Measurements from ENCODE around the gene DUSP10. TPM values are rescaled to one million over a fixed set of nuclear protein-coding genes. Genes with fewer than 3 reads are reported as not detected.

Gene DUSP10
- total and polyA plus RNA-seq, 5 experiments from 2014 or later, result 1.4 to 4.4 (median 2.7) TPM

GRCh38 chr1:221725735-221726672 is 15.9 kb downstream of the DUSP10 start:
- POLR2A ChIA-PET, result interaction anchor here (0.7 to 2.5 kb wide), 2 partner anchors 16 to 17 kb away, joined by 5 to 10 read pairs; partner anchors contain the start of gene DUSP10

GRCh38 chr1:221724931-221725605 is 16.8 kb downstream of the DUSP10 start:
- Mint-ChIP-seq H3K36me3 (peaks cover 0 to 19% (median 18%) of the 10 kb centered on the region in 3 donors), H3K27me3 (no peaks in the 10 kb centered on the region), H3K4me3 (peak overlapping the region in 2 of 10 donors; percentile 0 to 26), H3K9me3 (peaks cover 0 to 14% (median 4%) of the 10 kb centered on the region in 9 donors), H3K27ac (peak overlapping the region in 3 of 10 donors; percentile 10 to 84 (median 53)), H3K4me1 (peaks cover 14 to 72% (median 53%) of the 10 kb centered on the region in 4 donors)
- DNase-seq, result no peak
- POLR2A ChIA-PET, result interaction anchor here (0.7 to 2.5 kb wide), 2 partner anchors 17 kb away, joined by 5 to 10 read pairs; partner anchors contain the start of gene DUSP10
- no peak for ATAC-seq

More at GRCh38 chr1:221725735-221726672, 15.9 kb downstream of the DUSP10 start:
- Mint-ChIP-seq H3K27ac (peak overlapping the region; percentile 0 to 84 (median 34)), H3K4me1 (peaks cover 14 to 75% (median 55%) of the 10 kb centered on the region in 4 donors), H3K27me3 (no peaks in the 10 kb centered on the region), H3K36me3 (peaks cover 0 to 19% (median 18%) of the 10 kb centered on the region in 3 donors), H3K4me3 (peak overlapping the region in 8 of 10 donors; percentile 28 to 73 (median 50)), H3K9me3 (peaks cover 0 to 14% (median 4%) of the 10 kb centered on the region in 9 donors)
- DNase-seq (peak in 2 of 10 donors; percentile 28 to 30), ATAC-seq (peak; percentile 69 to 78)

GRCh38 chr1:221723848-221724236 is 18.0 kb downstream of the DUSP10 start:
- no peak for ATAC-seq
- H3K27me3 Mint-ChIP-seq, result no peaks in the 10 kb centered on the region
- peaks cover 0 to 14% (median 4%) of the 10 kb centered on the region in 9 donors for H3K9me3 Mint-ChIP-seq
- DNase-seq, result no peak
- POLR2A ChIA-PET, result no interaction called here
- peak overlapping the region in 1 of 10 donors; percentile 43 for H3K27ac Mint-ChIP-seq
- H3K36me3 Mint-ChIP-seq, result peaks cover 0 to 19% (median 18%) of the 10 kb centered on the region in 3 donors
- H3K4me3 Mint-ChIP-seq, result no peak overlapping the region
- peaks cover 14 to 67% (median 48%) of the 10 kb centered on the region in 4 donors for H3K4me1 Mint-ChIP-seq

DNA sequence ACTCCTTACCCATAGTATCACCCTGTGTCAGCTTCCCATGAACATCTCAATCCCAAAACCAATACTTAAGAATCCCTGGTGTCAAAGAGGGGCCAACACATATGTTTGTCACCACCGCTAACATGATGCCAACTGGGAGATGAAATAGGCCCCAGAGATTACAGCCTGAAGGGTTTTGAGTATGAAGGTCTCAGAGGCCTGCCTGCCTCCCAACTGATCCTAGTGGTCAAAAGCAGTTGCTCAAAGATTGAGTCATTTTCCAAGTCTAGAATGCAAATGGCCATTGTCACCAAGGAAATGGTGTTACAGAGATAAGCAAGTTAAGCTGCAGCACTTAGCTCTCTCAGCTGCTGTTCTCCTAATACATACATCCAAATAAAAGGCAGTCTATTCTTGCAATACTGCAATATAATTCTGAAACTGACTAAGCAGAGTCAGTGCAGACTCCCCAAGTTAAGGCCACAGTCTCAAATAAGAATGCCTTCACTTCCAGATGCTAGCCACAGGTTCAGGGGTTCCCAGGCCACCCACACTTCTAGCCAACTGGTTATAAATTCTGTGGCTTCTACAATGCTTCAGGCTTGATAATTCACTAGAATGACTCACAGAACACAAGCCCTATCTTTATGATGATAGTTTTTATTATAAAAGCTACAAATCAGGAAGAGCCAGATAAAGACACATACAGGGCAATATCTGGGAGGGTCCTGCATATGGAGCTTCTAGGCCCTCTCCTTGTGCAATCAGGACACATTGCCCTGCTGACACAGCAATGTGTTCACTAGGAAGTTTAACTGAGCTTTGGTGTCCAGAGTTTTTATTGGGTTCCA is 18.7 kb downstream of the DUSP10 start:
- peaks cover 0 to 19% (median 18%) of the 10 kb centered on the region in 3 donors for H3K36me3 Mint-ChIP-seq
- peaks cover 0 to 14% (median 4%) of the 10 kb centered on the region in 9 donors for H3K9me3 Mint-ChIP-seq
- H3K27me3 Mint-ChIP-seq, result no peaks in the 10 kb centered on the region
- H3K27ac Mint-ChIP-seq, result no peak overlapping the region
- POLR2A ChIA-PET, result interaction anchor here (0.8 kb wide), 1 partner anchor 14 kb away, joined by 3 read pairs; no protein-coding TSS in a partner anchor
- ATAC-seq (no peak), DNase-seq (no peak)
- peaks cover 15 to 67% (median 45%) of the 10 kb centered on the region in 4 donors for H3K4me1 Mint-ChIP-seq
- H3K4me3 Mint-ChIP-seq, result no peak overlapping the region

DNA sequence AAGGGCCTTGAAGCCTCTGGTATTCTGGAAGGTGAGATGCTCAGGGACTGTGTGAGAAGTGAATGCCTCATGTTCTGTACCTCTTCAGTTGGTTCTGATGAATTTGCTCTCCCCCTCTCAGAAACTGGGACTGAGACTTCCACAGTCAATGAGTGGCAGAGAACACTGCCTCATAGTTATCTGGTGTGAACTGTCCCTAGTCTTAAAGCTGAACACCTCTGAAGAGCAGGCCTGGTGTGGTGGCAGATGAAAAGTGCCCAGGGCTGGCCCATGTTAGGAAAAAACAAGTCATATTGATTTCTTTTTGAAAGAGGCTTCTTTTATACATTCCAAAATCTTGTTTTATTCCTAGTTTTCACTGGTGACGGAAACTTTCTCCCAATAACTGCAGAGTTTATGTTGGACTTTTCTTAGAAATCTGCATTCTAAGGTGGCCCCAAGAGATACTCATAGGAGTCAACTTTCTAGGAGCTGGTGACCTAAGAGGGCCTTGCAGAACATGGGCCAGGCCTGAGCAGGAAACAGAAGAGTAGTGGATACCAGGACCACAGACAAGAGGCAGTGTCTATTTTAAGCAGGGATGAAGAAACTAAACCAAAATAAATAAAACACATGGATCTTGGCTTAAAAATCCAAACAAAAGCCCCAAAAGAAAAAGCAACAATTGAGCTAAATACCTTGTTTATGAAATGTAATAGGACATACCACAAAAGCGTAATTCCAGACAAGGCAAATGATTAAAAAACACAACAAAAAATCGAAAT is 19.5 kb downstream of the DUSP10 start:
- POLR2A ChIA-PET, result interaction anchor here (0.8 to 1.6 kb wide), 2 partner anchors 15 to 19 kb away, joined by 3 to 7 read pairs; partner anchors contain the start of gene DUSP10
- DNase-seq, result no peak
- peaks cover 0 to 19% (median 18%) of the 10 kb centered on the region in 3 donors for H3K36me3 Mint-ChIP-seq
- no peaks in the 10 kb centered on the region for H3K27me3 Mint-ChIP-seq
- peaks cover 12 to 65% (median 41%) of the 10 kb centered on the region in 4 donors for H3K4me1 Mint-ChIP-seq
- ATAC-seq, result no peak
- H3K9me3 Mint-ChIP-seq, result peaks cover 0 to 14% (median 4%) of the 10 kb centered on the region in 9 donors
- no peak overlapping the region for H3K4me3 Mint-ChIP-seq
- peak overlapping the region in 5 of 10 donors; percentile 8 to 79 (median 27) for H3K27ac Mint-ChIP-seq

GRCh38 chr1:221720545-221720944 is 21.3 kb downstream of the DUSP10 start:
- H3K27me3 Mint-ChIP-seq, result peaks cover 0 to 19% (median 3%) of the 10 kb centered on the region in 5 donors
- H3K36me3 Mint-ChIP-seq, result peaks cover 0 to 21% (median 18%) of the 10 kb centered on the region in 3 donors
- H3K9me3 Mint-ChIP-seq, result peaks cover 0 to 14% (median 4%) of the 10 kb centered on the region in 9 donors
- ATAC-seq, result no peak
- H3K27ac Mint-ChIP-seq, result no peak overlapping the region
- no peak overlapping the region for H3K4me3 Mint-ChIP-seq
- no peak for DNase-seq
- POLR2A ChIA-PET, result interaction anchor here (1.0 to 1.6 kb wide), 2 partner anchors 9 to 21 kb away, joined by 3 to 7 read pairs; partner anchors contain the start of gene DUSP10
- peaks cover 14 to 62% (median 36%) of the 10 kb centered on the region in 4 donors for H3K4me1 Mint-ChIP-seq

GRCh38 chr1:221719987-221720386 is 21.9 kb downstream of the DUSP10 start:
- Mint-ChIP-seq H3K9me3 (peaks cover 0 to 14% (median 4%) of the 10 kb centered on the region in 9 donors), H3K4me3 (no peak overlapping the region), H3K4me1 (peaks cover 14 to 61% (median 36%) of the 10 kb centered on the region in 4 donors), H3K36me3 (peaks cover 0 to 21% (median 18%) of the 10 kb centered on the region in 3 donors), H3K27me3 (peaks cover 0 to 22% (median 3%) of the 10 kb centered on the region in 5 donors), H3K27ac (no peak overlapping the region)
- POLR2A ChIA-PET, result no interaction called here
- no peak for DNase-seq
- no peak for ATAC-seq

DNA sequence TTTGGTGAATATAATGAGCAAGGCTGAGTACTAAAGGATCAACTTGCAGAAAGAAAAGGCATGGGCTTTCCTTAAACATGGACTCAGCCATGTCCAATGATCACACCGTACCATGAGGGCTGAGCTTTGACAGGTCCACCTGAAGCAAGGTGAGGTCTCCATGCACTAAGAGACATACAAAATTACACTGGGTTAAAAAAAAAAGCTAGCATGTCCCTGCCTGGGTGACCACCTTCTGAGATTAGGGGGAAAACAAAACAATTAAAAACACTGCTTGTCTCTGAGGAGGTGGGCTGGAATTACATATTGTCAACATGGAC is 22.7 kb downstream of the DUSP10 start:
- Mint-ChIP-seq H3K27me3 (peaks cover 0 to 22% (median 3%) of the 10 kb centered on the region in 5 donors), H3K9me3 (peaks cover 0 to 12% (median 4%) of the 10 kb centered on the region in 9 donors), H3K36me3 (peaks cover 0 to 18% (median 11%) of the 10 kb centered on the region in 3 donors), H3K27ac (no peak overlapping the region), H3K4me3 (no peak overlapping the region), H3K4me1 (peaks cover 21 to 62% (median 41%) of the 10 kb centered on the region in 4 donors)
- POLR2A ChIA-PET, result no interaction called here
- ATAC-seq, result no peak
- DNase-seq, result no peak

GRCh38 chr1:221718381-221719277 is 23.3 kb downstream of the DUSP10 start:
- Mint-ChIP-seq H3K4me3 (no peak overlapping the region), H3K36me3 (peaks cover 0 to 13% (median 6%) of the 10 kb centered on the region in 3 donors), H3K27me3 (peaks cover 0 to 22% (median 3%) of the 10 kb centered on the region in 5 donors), H3K4me1 (peaks cover 26 to 68% (median 46%) of the 10 kb centered on the region in 4 donors), H3K27ac (no peak overlapping the region), H3K9me3 (peaks cover 0 to 7% (median 0%) of the 10 kb centered on the region in 9 donors)
- POLR2A ChIA-PET, result interaction anchor here (0.6 kb wide), 1 partner anchor 12 kb away, joined by 3 read pairs; no protein-coding TSS in a partner anchor
- DNase-seq (no peak), ATAC-seq (no peak)

DNA sequence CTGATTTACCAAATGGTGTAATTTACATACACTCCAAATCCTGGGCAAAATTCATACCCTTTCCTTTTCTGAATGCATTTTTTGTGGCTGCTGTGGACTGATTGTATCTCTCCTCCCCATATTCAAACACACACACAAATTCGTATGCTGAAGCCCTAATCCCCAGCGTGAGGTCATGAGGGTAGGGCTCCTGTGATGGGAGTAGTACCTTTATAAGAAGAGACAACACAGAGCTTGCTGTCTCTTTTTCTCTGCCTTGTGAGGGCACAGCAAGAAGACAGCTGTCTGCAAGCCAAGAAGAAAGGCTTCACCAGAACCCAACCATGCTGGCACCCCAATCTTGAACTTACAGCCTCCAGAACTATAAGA is 24.4 kb downstream of the DUSP10 start:
- POLR2A ChIA-PET, result no interaction called here
- peaks cover 0 to 4% (median 0%) of the 10 kb centered on the region in 3 donors for H3K36me3 Mint-ChIP-seq
- no peak for ATAC-seq
- H3K9me3 Mint-ChIP-seq, result peaks cover 0 to 1% (median 0%) of the 10 kb centered on the region in 9 donors
- peaks cover 30 to 72% (median 53%) of the 10 kb centered on the region in 4 donors for H3K4me1 Mint-ChIP-seq
- H3K4me3 Mint-ChIP-seq, result no peak overlapping the region
- peaks cover 0 to 22% (median 3%) of the 10 kb centered on the region in 5 donors for H3K27me3 Mint-ChIP-seq
- no peak for DNase-seq
- H3K27ac Mint-ChIP-seq, result no peak overlapping the region
